DOHH2 (cell line): ENCODE measurements around the gene TUBB1.

ENCODE experiments used
- CTCF ChIP-seq: fragments of 200-600 bp; sonication (generic); IDR thresholded peaks from one replicate; pipeline ENCODE4 v1.5.1; 2014; ENCODE audit warnings: antibody characterized with exemption, mild to moderate bottlenecking, low read depth, low read length; ENCODE audit not compliant: poor library complexity, severe bottlenecking
- EZH2phosphoT487 ChIP-seq: fragments of 200-600 bp; sonication (generic); IDR thresholded peaks from 2 replicates; pipeline ENCODE4 v1.6.1; 2017; ENCODE audit warnings: borderline replicate concordance, mild to moderate bottlenecking, antibody characterized with exemption, low read length, moderate library complexity, mixed read lengths

GRCh38 chr20:59024111-59024530 is 4.9 kb downstream of the TUBB1 start:
- TF ChIP-seq CTCF, result no peak
- TF ChIP-seq EZH2phosphoT487, result no peak
